Measurements from ENCODE around the gene DAPK2.

GRCh38 chr15:64093627-64094417 lies 47.5 kb upstream of the DAPK2 start, which contains the start of gene CIAO2A:
- TF ChIP-seq POLR2A (IDR thresholded peaks at IDR 0.05) (peak in 1 of 2 donors; percentile 41), CTCF (IDR thresholded peaks at IDR 0.05) (no peak), POLR2AphosphoS5 (IDR thresholded peaks at IDR 0.05) (peak in 2 of 3 donors; percentile 61 to 66)
